Spinal cord (tissue), 10 donors: ENCODE measurements around the gene FRMD5. TPM values are rescaled to one million over a fixed set of nuclear protein-coding genes. Genes with fewer than 3 reads are reported as not detected.

Experiments used
- DNase-seq, 6 donors: peaks; one replicate each; pipeline versions ENCODE4 v3.0.0 to v3.0.0-alpha.2; 2013 to 2015; ENCODE audit warnings: low spot score in 6 of 6, low read depth in 4 of 6
- H3K27ac ChIP-seq: one replicate; pipeline ENCODE4 v1.5.1; 2013; ENCODE audit warnings: low read depth, low read length, control low read depth
- H3K27me3 ChIP-seq: one replicate; pipeline ENCODE4 v1.6.1; 2013; ENCODE audit warnings: low read length; ENCODE audit not compliant: control insufficient read depth, insufficient read depth
- H3K36me3 ChIP-seq: one replicate; pipeline ENCODE4 v1.6.1; 2013; ENCODE audit warnings: low read length; ENCODE audit not compliant: control insufficient read depth, insufficient read depth
- H3K4me1 ChIP-seq: one replicate; pipeline ENCODE4 v1.6.1; 2013; ENCODE audit warnings: low read length; ENCODE audit not compliant: control insufficient read depth, insufficient read depth
- H3K4me3 ChIP-seq: one replicate; pipeline ENCODE4 v1.5.1; 2013; ENCODE audit warnings: low read depth, low read length, control low read depth
- H3K9me3 ChIP-seq: one replicate; pipeline ENCODE4 v1.6.1; 2013; ENCODE audit warnings: low read length; ENCODE audit not compliant: control insufficient read depth, insufficient read depth
- WGBS: methylation state at CpG from one replicate; pipeline ENCODE4 v1.1.5; 2013; ENCODE audit warnings: missing lambda C conversion rate; ENCODE audit not compliant: insufficient coverage; 5-methylcytosine and 5-hydroxymethylcytosine counted together
- polyA plus RNA-seq, 2 donors: library from polyadenylated mRNA; unstranded; fragments of 120-200 nt; gene quantifications; one replicate each; pipeline ENCODE4 v1.2.1, GENCODE V29; 2013; ENCODE audit not compliant: insufficient read length in 2 of 2
- total RNA-seq, 2 donors: library from RNA; depleted of rRNA in 1 of 2; stranded (reverse); fragments of 120-200 nt in 1 of 2; fragments of >200 nt in 1 of 2; gene quantifications; one replicate each; pipeline versions ENCODE4 v1.2.3 to v1.2.4, GENCODE V29; 2013 to 2014
- donor health status: healthy.

FRMD5 gene
- total and polyA plus RNA-seq, 4 donors: 8.9 to 25.9 (median 20.2) TPM

- H3K4me1 ChIP-seq: peaks cover 21% of the 10 kb centered on the region
- no peak for DNase-seq
- H3K27me3 ChIP-seq: no peaks in the 10 kb centered on the region
- WGBS: no CpG with 5 or more reads among the region's 3 CpGs
- H3K9me3 ChIP-seq: no peaks in the 10 kb centered on the region
- H3K4me3 ChIP-seq: no peak overlapping the region
- H3K27ac ChIP-seq: no peak overlapping the region
- no peaks in the 10 kb centered on the region for H3K36me3 ChIP-seq
These were observed 262.2 kb downstream of the FRMD5 start for GRCh38 chr15:43932907-43933306.

DNA sequence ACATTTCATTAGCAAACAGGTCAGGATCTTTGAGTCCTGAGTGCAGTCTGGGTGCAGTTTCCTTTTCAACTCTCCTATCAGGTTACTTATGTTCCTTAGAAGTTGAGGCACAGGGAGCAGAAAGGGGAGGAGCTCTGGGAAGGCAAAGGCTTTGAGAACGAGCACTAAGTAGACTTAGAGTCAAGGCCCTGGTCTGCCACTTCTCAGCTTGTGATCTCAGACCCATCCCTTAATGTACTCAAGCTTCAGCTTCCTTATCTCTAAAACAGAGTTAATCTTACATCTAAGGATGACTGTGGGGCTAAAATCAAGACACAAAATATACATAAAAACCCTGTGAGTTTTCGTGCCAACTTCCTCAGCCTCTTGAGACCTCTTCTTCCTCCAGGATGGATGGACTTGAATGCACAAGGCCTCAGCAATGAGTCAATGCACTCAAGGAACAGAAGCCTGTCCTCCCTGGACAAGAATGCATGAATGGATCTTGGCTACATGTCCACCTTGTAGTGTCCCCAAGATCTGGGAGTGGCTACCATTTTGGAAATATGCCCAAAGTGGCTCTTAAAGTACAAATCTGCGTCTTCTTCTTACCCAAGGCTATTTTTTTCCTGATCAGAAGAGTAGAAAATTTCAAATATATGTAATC is 263.2 kb downstream of the FRMD5 start:
- Histone ChIP-seq H3K9me3 (no peaks in the 10 kb centered on the region), H3K4me3 (no peak overlapping the region), H3K27ac (no peak overlapping the region), H3K4me1 (peaks cover 21% of the 10 kb centered on the region), H3K27me3 (no peaks in the 10 kb centered on the region), H3K36me3 (no peaks in the 10 kb centered on the region)
- 80% methylated on average over 2 of the region's 3 CpGs for WGBS
- DNase-seq: no peak

GRCh38 chr15:43931119-43931518 is 264.0 kb downstream of the FRMD5 start:
- Histone ChIP-seq H3K27ac (no peak overlapping the region), H3K4me3 (no peak overlapping the region), H3K4me1 (peaks cover 21% of the 10 kb centered on the region), H3K27me3 (no peaks in the 10 kb centered on the region), H3K9me3 (no peaks in the 10 kb centered on the region), H3K36me3 (no peaks in the 10 kb centered on the region)
- no peak for DNase-seq
- WGBS: 100% methylated on average over 1 of the region's 3 CpGs

DNA sequence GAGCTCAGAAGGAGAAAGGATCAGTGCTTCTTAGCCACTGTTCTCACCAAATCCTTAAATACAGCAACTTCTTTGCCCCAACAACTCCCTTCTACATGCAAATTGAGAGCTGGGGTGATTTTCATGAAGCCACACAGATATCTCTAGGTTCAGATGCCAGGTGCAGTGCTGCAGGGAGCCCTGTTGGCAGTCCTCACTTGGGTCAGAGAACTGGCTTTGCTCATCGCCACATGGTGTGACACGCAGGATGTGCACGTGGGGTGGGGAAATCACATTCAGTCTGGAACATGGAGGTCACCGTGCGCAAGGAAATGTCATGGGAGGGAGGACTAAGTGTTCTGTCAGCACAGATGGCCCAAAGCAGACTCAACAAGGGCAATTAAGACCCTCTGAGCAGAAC is 264.5 kb downstream of the FRMD5 start:
- DNase-seq: no peak
- no peaks in the 10 kb centered on the region for H3K9me3 ChIP-seq
- no peak overlapping the region for H3K4me3 ChIP-seq
- no peak overlapping the region for H3K27ac ChIP-seq
- 89% methylated on average over 5 of the region's 5 CpGs for WGBS
- no peaks in the 10 kb centered on the region for H3K27me3 ChIP-seq
- H3K36me3 ChIP-seq: no peaks in the 10 kb centered on the region
- H3K4me1 ChIP-seq: peaks cover 21% of the 10 kb centered on the region

- DNase-seq: peak in 2 of 6 donors; percentile 38 to 63
- Histone ChIP-seq H3K4me3 (no peak overlapping the region), H3K27me3 (no peaks in the 10 kb centered on the region), H3K27ac (no peak overlapping the region), H3K9me3 (no peaks in the 10 kb centered on the region), H3K4me1 (peaks cover 18% of the 10 kb centered on the region), H3K36me3 (no peaks in the 10 kb centered on the region)
- 23% methylated on average over 2 of the region's 2 CpGs for WGBS
These were observed 265.0 kb downstream of the FRMD5 start for GRCh38 chr15:43930079-43930478.

GRCh38 chr15:43928152-43928551 is 266.9 kb downstream of the FRMD5 start:
- H3K27me3 ChIP-seq: no peaks in the 10 kb centered on the region
- H3K4me3 ChIP-seq: no peak overlapping the region
- no peak overlapping the region for H3K27ac ChIP-seq
- WGBS: 61% methylated on average over 3 of the region's 5 CpGs
- no peaks in the 10 kb centered on the region for H3K9me3 ChIP-seq
- peaks cover 8% of the 10 kb centered on the region for H3K4me1 ChIP-seq
- no peak for DNase-seq
- H3K36me3 ChIP-seq: no peaks in the 10 kb centered on the region

- H3K36me3 ChIP-seq: no peaks in the 10 kb centered on the region
- WGBS: 39% methylated on average over 3 of the region's 4 CpGs
- H3K9me3 ChIP-seq: no peaks in the 10 kb centered on the region
- no peak for DNase-seq
- no peak overlapping the region for H3K4me3 ChIP-seq
- no peaks in the 10 kb centered on the region for H3K27me3 ChIP-seq
- peaks cover 8% of the 10 kb centered on the region for H3K4me1 ChIP-seq
- no peak overlapping the region for H3K27ac ChIP-seq
These were observed 267.9 kb downstream of the FRMD5 start for GRCh38 chr15:43927203-43927602.

DNA sequence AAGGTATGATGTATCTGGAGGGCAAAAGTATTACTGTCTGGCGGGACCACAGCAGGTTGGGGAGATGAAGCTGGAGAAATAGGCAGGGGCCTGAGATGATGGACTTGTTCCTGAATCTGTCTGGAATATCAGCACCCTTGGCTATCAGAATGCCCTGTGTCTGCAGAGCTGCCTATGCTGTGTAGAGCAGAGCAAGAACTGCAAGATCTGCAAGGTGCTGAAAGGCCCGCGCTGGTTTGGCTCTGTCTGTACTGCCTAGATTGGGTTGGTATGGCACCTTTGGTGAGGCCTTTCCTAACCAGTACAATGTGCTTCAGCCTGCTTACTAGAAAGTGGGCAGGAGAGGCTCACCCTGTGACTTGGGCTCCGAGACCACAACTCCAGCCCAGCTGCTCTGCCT is 271.5 kb downstream of the FRMD5 start:
- DNase-seq: no peak
- Histone ChIP-seq H3K27ac (no peak overlapping the region), H3K4me3 (no peak overlapping the region), H3K27me3 (no peaks in the 10 kb centered on the region), H3K4me1 (no peaks in the 10 kb centered on the region), H3K9me3 (no peaks in the 10 kb centered on the region), H3K36me3 (no peaks in the 10 kb centered on the region)
- WGBS: 98% methylated on average over 3 of the region's 4 CpGs

DNA sequence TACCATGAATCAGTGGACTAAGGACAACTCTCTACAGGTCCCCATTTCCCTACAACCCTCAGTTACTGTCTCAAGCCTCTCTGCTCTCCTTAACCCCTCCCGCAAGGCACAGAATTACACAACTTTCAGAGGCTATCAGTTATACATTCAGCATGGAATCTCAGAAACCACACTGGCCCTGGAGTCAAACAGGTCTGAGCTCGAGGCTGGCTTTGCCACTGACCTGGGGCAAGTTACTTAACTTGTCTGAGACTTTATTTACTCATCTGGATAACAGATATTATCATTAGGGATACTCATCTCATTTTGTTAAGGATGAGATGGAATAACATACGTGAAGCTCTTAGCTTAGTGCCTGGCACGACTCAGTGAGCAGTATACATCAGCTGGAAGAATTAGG is 273.1 kb downstream of the FRMD5 start:
- no peaks in the 10 kb centered on the region for H3K27me3 ChIP-seq
- no peaks in the 10 kb centered on the region for H3K4me1 ChIP-seq
- H3K9me3 ChIP-seq: no peaks in the 10 kb centered on the region
- peaks cover 6% of the 10 kb centered on the region for H3K36me3 ChIP-seq
- DNase-seq: no peak
- 89% methylated on average over 3 of the region's 4 CpGs for WGBS
- no peak overlapping the region for H3K4me3 ChIP-seq
- no peak overlapping the region for H3K27ac ChIP-seq

- Histone ChIP-seq H3K36me3 (peaks cover 6% of the 10 kb centered on the region), H3K4me3 (no peak overlapping the region), H3K4me1 (no peaks in the 10 kb centered on the region), H3K9me3 (no peaks in the 10 kb centered on the region), H3K27ac (no peak overlapping the region), H3K27me3 (no peaks in the 10 kb centered on the region)
- WGBS: 65% methylated on average over 2 of the region's 6 CpGs
- DNase-seq: peak in 1 of 6 donors; percentile 47
These were observed 274.3 kb downstream of the FRMD5 start for GRCh38 chr15:43920815-43921214.
